ENCODE measurements around the gene WASL.
"Not testable (repeated sequence)": the region's sequence is repeated elsewhere in the genome, so short reads cannot be mapped to it uniquely, and the experiment has no call there.

Gene WASL
- 9.7 to 31.6 (median 29.4) reads per million in 3 experiments for total RNA-seq

GRCh38 chr7:123748734-123749536 lies at the start of gene WASL:
Gene WASL (minus strand): TSS chr7:123749003. CDS start chr7:123748734, 269 bp downstream.
- peak; percentile 88 for DNase-seq

GRCh38 chr7:123797673-123798531 lies 49.1 kb upstream of the WASL start:
- no peak for DNase-seq

- DNase-seq: no peak
Observed at GRCh38 chr7:123796568-123796967, 47.8 kb upstream of the WASL start.

GRCh38 chr7:123795917-123796316 lies 47.1 kb upstream of the WASL start:
- no peak for DNase-seq

- DNase-seq: not testable (repeated sequence)
Observed at GRCh38 chr7:123795116-123795515, 46.3 kb upstream of the WASL start.

- DNase-seq: no peak
Observed at GRCh38 chr7:123792547-123792946, 43.7 kb upstream of the WASL start.

GRCh38 chr7:123791001-123791400 lies 42.2 kb upstream of the WASL start:
- no peak for DNase-seq

- DNase-seq: no peak
Observed at GRCh38 chr7:123789817-123790216, 41.0 kb upstream of the WASL start.

GRCh38 chr7:123789206-123789784 lies 40.5 kb upstream of the WASL start:
- no peak for DNase-seq

- no peak for DNase-seq
Observed at GRCh38 chr7:123788584-123788983, 39.8 kb upstream of the WASL start.

- DNase-seq: no peak
Observed at GRCh38 chr7:123787220-123788007, 38.6 kb upstream of the WASL start.

- no peak for DNase-seq
Observed at GRCh38 chr7:123784263-123784662, 35.5 kb upstream of the WASL start.

GRCh38 chr7:123783820-123784219 lies 35.0 kb upstream of the WASL start:
- DNase-seq: no peak

GRCh38 chr7:123782071-123782798 lies 33.4 kb upstream of the WASL start:
- DNase-seq: no peak

GRCh38 chr7:123780472-123780871 lies 31.7 kb upstream of the WASL start:
- not testable (repeated sequence) for DNase-seq

- no peak for DNase-seq
Observed at GRCh38 chr7:123774496-123774895, 25.7 kb upstream of the WASL start.

- DNase-seq: no peak
Observed at GRCh38 chr7:123773481-123773880, 24.7 kb upstream of the WASL start.

GRCh38 chr7:123772652-123773051 lies 23.8 kb upstream of the WASL start:
- DNase-seq: no peak

- DNase-seq: no peak
Observed at GRCh38 chr7:123771846-123772245, 23.0 kb upstream of the WASL start.

- DNase-seq: no peak
Observed at GRCh38 chr7:123771256-123771655, 22.5 kb upstream of the WASL start.

- DNase-seq: no peak
Observed at GRCh38 chr7:123770378-123770777, 21.6 kb upstream of the WASL start.

- no peak for DNase-seq
Observed at GRCh38 chr7:123769371-123769770, 20.6 kb upstream of the WASL start.

All from central memory CD4-positive, alpha-beta T cell (primary cell).